Panc1 (cell line): ENCODE results near the gene GJB3. TPM values are rescaled to one million over a fixed set of nuclear protein-coding genes. Genes with fewer than 3 reads are reported as not detected.

Experiments
- ATAC-seq: fragments of 200-7000 bp; cut with Tn5 transposase; 2 replicates; pipeline ENCODE4 v1.9.1; 2020; ENCODE audit warnings: mild to moderate bottlenecking, moderate library complexity
- BruUV-seq: library from RNA; stranded (reverse); fragments of 400-500 nt; replicated peaks from 2 replicates; lab custom pipeline; 2021; lab: Mats Ljungman, UMichigan
- CTCF ChIA-PET: fragments of 300-600 bp; sonication (Branson Sonifier 250); formaldehyde crosslinking; loops from one replicate; lab custom pipeline; 2022; ENCODE audit warnings: antibody characterized with exemption; lab: Charles Lee
- POLR2A ChIA-PET: fragments of 300-600 bp; sonication (Branson Sonifier 250); formaldehyde crosslinking; loops from one replicate; lab custom pipeline; 2022; ENCODE audit warnings: antibody characterized with exemption; lab: Charles Lee
- DNase-seq: peaks from one replicate; pipeline ENCODE4 v3.0.0-alpha.2; 2010; ENCODE audit warnings: low read depth, low spot score
- H3K27ac ChIP-seq: 2 replicates; pipeline ENCODE4 v1.5.1; 2011; ENCODE audit warnings: mild to moderate bottlenecking, low read length, inconsistent platforms
- H3K27me3 ChIP-seq: fragments of 200-500 bp; sonication (Bioruptor generic); 2 replicates; pipeline ENCODE4 v1.6.0; 2014; ENCODE audit warnings: low read length, inconsistent platforms; ENCODE audit not compliant: control insufficient read depth, insufficient read depth
- H3K36me3 ChIP-seq: fragments of 200-500 bp; sonication (Bioruptor generic); 2 replicates; pipeline ENCODE4 v1.5.1; 2014; ENCODE audit warnings: inconsistent platforms, mild to moderate bottlenecking, low read length, moderate library complexity; ENCODE audit not compliant: control insufficient read depth, insufficient read depth
- H3K4me1 ChIP-seq: 2 replicates; pipeline ENCODE4 v1.5.1; 2011; ENCODE audit warnings: inconsistent platforms, mild to moderate bottlenecking, low read length, moderate library complexity; ENCODE audit not compliant: control insufficient read depth, insufficient read depth
- H3K4me3 ChIP-seq, 2 experiments: 2 replicates each; pipeline ENCODE4 v1.5.1; 2011 to 2012; ENCODE audit warnings: low read depth in 2 of 2, low read length in 2 of 2, mild to moderate bottlenecking in 2 of 2, inconsistent platforms in 1 of 2, moderate library complexity in 1 of 2
- H3K9me3 ChIP-seq: fragments of 200-500 bp; sonication (Bioruptor generic); 2 replicates; pipeline ENCODE4 v1.5.1; 2014; ENCODE audit warnings: low read depth, mild to moderate bottlenecking, inconsistent platforms, low read length, moderate library complexity; ENCODE audit not compliant: control insufficient read depth, insufficient read depth
- CTCF ChIP-seq: fragments of 450-650 bp; IDR thresholded peaks from 2 replicates; pipeline ENCODE4 v1.5.1; 2017; ENCODE audit warnings: mild to moderate bottlenecking
- POLR2AphosphoS5 ChIP-seq: IDR thresholded peaks from 2 replicates; pipeline ENCODE4 v1.6.1; 2012; ENCODE audit warnings: mild to moderate bottlenecking, low read depth, low read length, moderate library complexity
- SIN3A ChIP-seq: IDR thresholded peaks from 2 replicates; pipeline ENCODE4 v1.6.1; 2012; ENCODE audit warnings: low read depth, mild to moderate bottlenecking, low read length, moderate library complexity, borderline replicate concordance; ENCODE audit not compliant: insufficient read depth
- TCF7L2 ChIP-seq: IDR thresholded peaks from 2 replicates; pipeline ENCODE4 v1.6.1; 2011; ENCODE audit warnings: mild to moderate bottlenecking, low read depth, low read length, inconsistent platforms
- in situ Hi-C: cut with HindIII; loops from 2 replicates; pipeline ENCODE4 v1.10.0; 2016; ENCODE audit warnings: low sequenced_read_pairs, low pct_unique_long_range_greater_than_20kb
- intact Hi-C: fragments of 100-400 bp; cut with micrococcal nuclease; formaldehyde crosslinking; loops from one replicate; pipeline ENCODE4 v1.10.0; 2022; ENCODE audit not compliant: unreplicated experiment
- total RNA-seq: library from RNA; stranded (reverse); gene quantifications from one replicate; pipeline ENCODE4 v1.2.1, GENCODE V29; 2021; ENCODE audit not compliant: unreplicated experiment
- TF ChIP-seq, protein P1 (sequence below), 2 experiments: IDR thresholded peaks; 2 replicates each; pipeline ENCODE4 v1.6.1; 2011 to 2012; ENCODE audit warnings: low read depth in 2 of 2, control low read depth in 1 of 2, low read length in 1 of 2, mild to moderate bottlenecking in 1 of 2, moderate library complexity in 1 of 2; ENCODE audit not compliant: insufficient read depth in 1 of 2

The GJB3 gene
- total RNA-seq, 1 experiment from 2014 or later, result 0.15 TPM

DNA sequence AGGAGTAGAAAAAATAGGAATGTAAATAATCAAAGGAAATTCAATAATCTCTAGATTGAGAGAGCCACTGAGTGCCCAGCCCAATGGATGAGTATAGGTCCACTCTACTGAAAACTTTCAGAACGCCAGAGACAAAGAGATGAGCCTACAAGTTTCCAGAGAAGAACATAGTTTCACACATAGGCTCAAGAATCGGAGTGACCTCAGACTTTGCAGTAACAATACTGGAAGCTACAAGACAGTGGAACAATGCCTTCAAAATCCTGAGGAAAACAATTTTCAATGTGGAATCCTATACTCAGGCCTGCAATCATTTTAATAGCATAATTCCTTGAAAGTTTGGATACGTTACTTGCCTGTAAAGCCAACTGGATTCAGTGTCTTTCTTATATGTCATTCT is 22.8 kb downstream of the GJB3 start:
- intact Hi-C loops, result loop anchor here (10.0 kb wide), 1 partner anchor 1971 kb away; no protein-coding TSS in a partner anchor
- no peak overlapping the region for H3K27ac ChIP-seq
- ATAC-seq, result no peak
- H3K36me3 ChIP-seq, result no peaks in the 10 kb centered on the region
- DNase-seq, result no peak
- no peaks in the 10 kb centered on the region for H3K4me1 ChIP-seq
- H3K27me3 ChIP-seq, result no peaks in the 10 kb centered on the region
- BruUV-seq, result no TSS peak
- ChIA-PET CTCF (no interaction called here), POLR2A (no interaction called here)
- TF ChIP-seq TCF7L2 (no peak), SIN3A (no peak), POLR2AphosphoS5 (no peak), CTCF (no peak)
- TF ChIP-seq, protein P1, sequence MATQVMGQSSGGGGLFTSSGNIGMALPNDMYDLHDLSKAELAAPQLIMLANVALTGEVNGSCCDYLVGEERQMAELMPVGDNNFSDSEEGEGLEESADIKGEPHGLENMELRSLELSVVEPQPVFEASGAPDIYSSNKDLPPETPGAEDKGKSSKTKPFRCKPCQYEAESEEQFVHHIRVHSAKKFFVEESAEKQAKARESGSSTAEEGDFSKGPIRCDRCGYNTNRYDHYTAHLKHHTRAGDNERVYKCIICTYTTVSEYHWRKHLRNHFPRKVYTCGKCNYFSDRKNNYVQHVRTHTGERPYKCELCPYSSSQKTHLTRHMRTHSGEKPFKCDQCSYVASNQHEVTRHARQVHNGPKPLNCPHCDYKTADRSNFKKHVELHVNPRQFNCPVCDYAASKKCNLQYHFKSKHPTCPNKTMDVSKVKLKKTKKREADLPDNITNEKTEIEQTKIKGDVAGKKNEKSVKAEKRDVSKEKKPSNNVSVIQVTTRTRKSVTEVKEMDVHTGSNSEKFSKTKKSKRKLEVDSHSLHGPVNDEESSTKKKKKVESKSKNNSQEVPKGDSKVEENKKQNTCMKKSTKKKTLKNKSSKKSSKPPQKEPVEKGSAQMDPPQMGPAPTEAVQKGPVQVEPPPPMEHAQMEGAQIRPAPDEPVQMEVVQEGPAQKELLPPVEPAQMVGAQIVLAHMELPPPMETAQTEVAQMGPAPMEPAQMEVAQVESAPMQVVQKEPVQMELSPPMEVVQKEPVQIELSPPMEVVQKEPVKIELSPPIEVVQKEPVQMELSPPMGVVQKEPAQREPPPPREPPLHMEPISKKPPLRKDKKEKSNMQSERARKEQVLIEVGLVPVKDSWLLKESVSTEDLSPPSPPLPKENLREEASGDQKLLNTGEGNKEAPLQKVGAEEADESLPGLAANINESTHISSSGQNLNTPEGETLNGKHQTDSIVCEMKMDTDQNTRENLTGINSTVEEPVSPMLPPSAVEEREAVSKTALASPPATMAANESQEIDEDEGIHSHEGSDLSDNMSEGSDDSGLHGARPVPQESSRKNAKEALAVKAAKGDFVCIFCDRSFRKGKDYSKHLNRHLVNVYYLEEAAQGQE (IDR thresholded peaks at IDR 0.05; ENCODE audit: insufficient read depth in 1 of 2, low read depth in 2 of 2, low read length in 1 of 2), result no peak
- H3K9me3 ChIP-seq, result no peaks in the 10 kb centered on the region
- in situ Hi-C loops, result no loop called here
- no peak overlapping the region for H3K4me3 ChIP-seq

GRCh38 chr1:34806396-34806795 is 25.4 kb downstream of the GJB3 start:
- ATAC-seq (no peak), DNase-seq (no peak)
- no peaks in the 10 kb centered on the region for H3K9me3 ChIP-seq
- no peak overlapping the region for H3K27ac ChIP-seq
- in situ Hi-C loops (no loop called here), intact Hi-C loops (loop anchor here (10.0 kb wide), 1 partner anchor 1968 kb away; no protein-coding TSS in a partner anchor)
- BruUV-seq, result no TSS peak
- no peaks in the 10 kb centered on the region for H3K36me3 ChIP-seq
- ChIA-PET CTCF (no interaction called here), POLR2A (no interaction called here)
- no peak overlapping the region for H3K4me3 ChIP-seq
- TF ChIP-seq TCF7L2 (no peak), CTCF (no peak), SIN3A (no peak), POLR2AphosphoS5 (no peak)
- TF ChIP-seq, protein P1 (IDR thresholded peaks at IDR 0.05; ENCODE audit: insufficient read depth in 1 of 2, low read depth in 2 of 2, low read length in 1 of 2), result no peak
- H3K27me3 ChIP-seq, result no peaks in the 10 kb centered on the region
- no peaks in the 10 kb centered on the region for H3K4me1 ChIP-seq
